Choroid plexus epithelial cell (primary cell): Measurements from ENCODE around the gene MSMP.
A peak's percentile ranks its signal among the peaks of the same experiment; 100 is the strongest.

Source experiments
- DNase-seq: peaks from one replicate; pipeline ENCODE4 v3.0.0-alpha.2; 2010; ENCODE audit warnings: low read depth
- H3K4me3 ChIP-seq: 2 replicates; pipeline ENCODE4 v1.5.1; 2011; ENCODE audit warnings: low read depth, mild to moderate bottlenecking, control low read depth, low read length, moderate library complexity
- TF ChIP-seq, protein P1 (sequence below): conservative IDR thresholded peaks from 2 replicates; pipeline ENCODE4 v1.5.1; 2011; ENCODE audit warnings: low read depth, mild to moderate bottlenecking, control low read depth, inconsistent platforms, low read length, moderate library complexity

Gene MSMP

GRCh38 chr9:35793461-35793860 lies 39.4 kb upstream of the MSMP start:
- TF ChIP-seq, protein P1, sequence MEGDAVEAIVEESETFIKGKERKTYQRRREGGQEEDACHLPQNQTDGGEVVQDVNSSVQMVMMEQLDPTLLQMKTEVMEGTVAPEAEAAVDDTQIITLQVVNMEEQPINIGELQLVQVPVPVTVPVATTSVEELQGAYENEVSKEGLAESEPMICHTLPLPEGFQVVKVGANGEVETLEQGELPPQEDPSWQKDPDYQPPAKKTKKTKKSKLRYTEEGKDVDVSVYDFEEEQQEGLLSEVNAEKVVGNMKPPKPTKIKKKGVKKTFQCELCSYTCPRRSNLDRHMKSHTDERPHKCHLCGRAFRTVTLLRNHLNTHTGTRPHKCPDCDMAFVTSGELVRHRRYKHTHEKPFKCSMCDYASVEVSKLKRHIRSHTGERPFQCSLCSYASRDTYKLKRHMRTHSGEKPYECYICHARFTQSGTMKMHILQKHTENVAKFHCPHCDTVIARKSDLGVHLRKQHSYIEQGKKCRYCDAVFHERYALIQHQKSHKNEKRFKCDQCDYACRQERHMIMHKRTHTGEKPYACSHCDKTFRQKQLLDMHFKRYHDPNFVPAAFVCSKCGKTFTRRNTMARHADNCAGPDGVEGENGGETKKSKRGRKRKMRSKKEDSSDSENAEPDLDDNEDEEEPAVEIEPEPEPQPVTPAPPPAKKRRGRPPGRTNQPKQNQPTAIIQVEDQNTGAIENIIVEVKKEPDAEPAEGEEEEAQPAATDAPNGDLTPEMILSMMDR, result no peak
- DNase-seq, result no peak
- no peak overlapping the region for H3K4me3 ChIP-seq

DNA sequence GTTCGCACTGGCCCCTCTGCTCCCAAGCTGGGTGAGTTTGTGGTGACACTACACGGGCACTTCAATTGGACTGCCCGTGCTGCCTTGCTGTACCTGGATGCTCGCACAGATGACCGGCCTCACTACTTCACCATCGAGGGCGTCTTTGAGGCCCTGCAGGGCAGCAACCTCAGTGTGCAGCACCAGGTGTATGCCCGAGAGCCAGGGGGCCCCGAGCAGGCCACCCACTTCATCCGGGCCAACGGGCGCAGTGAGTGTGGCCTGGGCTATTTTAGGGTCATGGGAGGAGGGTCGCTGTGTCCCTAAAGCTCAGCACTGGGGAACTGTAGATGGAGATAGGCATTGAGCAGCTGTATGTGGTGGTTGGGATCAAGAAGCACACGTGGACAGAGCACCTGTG lies 38.8 kb upstream of the MSMP start:
- no peak for DNase-seq
- H3K4me3 ChIP-seq, result no peak overlapping the region
- TF ChIP-seq, protein P1, result no peak

- peak overlapping the region; percentile 63 for H3K4me3 ChIP-seq
- no peak for DNase-seq
- TF ChIP-seq, protein P1, result no peak
These were observed 38.1 kb upstream of the MSMP start for GRCh38 chr9:35792024-35792813.

- peak; percentile 30 for DNase-seq
- TF ChIP-seq, protein P1, result no peak
- peak within 1 kb of the TSS; percentile 63 for H3K4me3 ChIP-seq
These were observed 37.3 kb upstream of the MSMP start, which contains the start of gene NPR2 for GRCh38 chr9:35791297-35791921. Gene NPR2, plus strand, starts transcription at chr9:35791591. Its CDS starts 818 bp downstream, at chr9:35792409.

DNA sequence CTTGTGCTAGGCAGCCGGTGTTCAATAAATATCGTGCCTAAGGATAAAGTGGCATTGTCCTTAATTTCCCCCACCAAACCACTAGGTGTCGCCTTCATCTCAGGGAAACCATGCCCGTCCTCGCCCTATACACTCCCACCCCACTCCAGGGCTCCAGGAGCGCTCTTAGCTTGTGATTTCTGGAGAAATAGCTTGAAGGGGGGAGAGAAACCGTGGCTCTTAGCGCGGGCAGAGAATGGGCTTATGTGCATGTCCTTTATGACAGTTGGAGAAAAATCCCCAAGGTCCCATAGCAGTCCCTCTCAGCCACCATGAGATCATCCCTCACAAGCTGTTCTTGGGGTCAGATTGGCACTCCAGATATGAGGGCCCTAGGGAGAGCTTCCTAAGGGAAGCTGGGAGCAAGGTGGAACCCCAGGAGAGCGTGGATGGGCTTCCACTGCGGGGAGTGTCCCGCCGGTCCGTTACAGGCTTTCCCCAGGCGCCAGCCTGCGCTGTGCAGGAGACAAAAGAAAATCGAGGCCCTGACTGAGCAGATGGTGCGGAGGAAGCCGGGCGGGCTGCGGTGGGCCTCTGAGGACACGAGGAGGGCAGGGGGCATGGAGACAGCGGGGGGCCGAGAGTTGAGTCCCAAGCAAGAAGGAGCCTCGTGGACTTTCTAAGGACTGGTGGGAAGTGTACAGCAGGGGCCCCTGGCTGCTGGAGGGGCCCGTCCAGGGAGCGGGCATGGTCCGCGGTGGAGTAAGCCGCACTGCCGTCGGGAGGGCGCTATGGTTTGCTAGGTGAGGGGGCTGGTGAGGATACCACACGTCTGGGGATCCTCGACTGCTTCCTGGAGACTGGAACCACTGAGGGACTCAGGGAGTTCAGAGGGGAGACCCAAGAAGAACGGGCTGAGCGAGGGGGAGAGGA lies 36.6 kb upstream of the MSMP start:
- TF ChIP-seq, protein P1, result peak; percentile 90
- peak; percentile 92 for DNase-seq
- peak overlapping the region; percentile 63 for H3K4me3 ChIP-seq

- no peak for DNase-seq
- TF ChIP-seq, protein P1, result no peak
These were observed 35.9 kb upstream of the MSMP start for GRCh38 chr9:35790025-35790384.

More at GRCh38 chr9:35790025-35790384, 35.9 kb upstream of the MSMP start:
- no peak overlapping the region for H3K4me3 ChIP-seq
